Thyroid gland (tissue), 4 donors: Measurements from ENCODE around the gene C1orf122. TPM values are rescaled to one million over a fixed set of nuclear protein-coding genes. Genes with fewer than 3 reads are reported as not detected.

Experiments
- DNase-seq, 2 donors: peaks; one replicate each; pipeline ENCODE4 v3.0.0-alpha.2; 2019
- H3K27ac ChIP-seq, 3 donors: fragments of 200-600 bp; sonication (generic); 1 replicate in 2 of 3; 2 replicates in 1 of 3; pipeline ENCODE4 v1.5.1; 2016 to 2019; ENCODE audit warnings: mild to moderate bottlenecking in 1 of 3, moderate library complexity in 1 of 3
- H3K27me3 ChIP-seq: fragments of 200-600 bp; sonication (generic); one replicate; pipeline ENCODE4 v1.5.1; 2019
- H3K36me3 ChIP-seq, 2 donors: fragments of 200-600 bp; sonication (generic); one replicate each; pipeline ENCODE4 v1.5.1; 2016 to 2019
- H3K4me1 ChIP-seq, 2 donors: fragments of 200-600 bp; sonication (generic); one replicate each; pipeline ENCODE4 v1.5.1; 2017 to 2019
- H3K4me3 ChIP-seq, 3 donors: fragments of 200-600 bp; sonication (generic); replicated peaks in 1 of 3; 1 replicate in 2 of 3; 2 replicates in 1 of 3; pipeline ENCODE4 v1.5.1; 2016; ENCODE audit warnings: mild to moderate bottlenecking in 1 of 3
- H3K9me3 ChIP-seq: fragments of 200-600 bp; sonication (generic); one replicate; pipeline ENCODE4 v1.5.1; 2017
- POLR2A ChIP-seq, 2 donors: fragments of 450-650 bp; IDR thresholded peaks; one replicate each; pipeline ENCODE4 v1.6.1; 2017; ENCODE audit warnings: antibody characterized with exemption in 2 of 2, mild to moderate bottlenecking in 2 of 2, moderate library complexity in 1 of 2
- WGBS, 2 donors: methylation state at CpG; one replicate each; pipeline ENCODE4 v1.1.5; 2017; 5-methylcytosine and 5-hydroxymethylcytosine counted together
- intact Hi-C: fragments of 100-400 bp; cut with DNase I; formaldehyde crosslinking; loops from one replicate; pipeline ENCODE4 v1.15.1; 2023
- total RNA-seq, 4 donors: library from RNA; depleted of rRNA; stranded (reverse); fragments of >200 nt; gene quantifications; one replicate each; pipeline ENCODE4 v1.2.3, GENCODE V29; 2016
- TF ChIP-seq, protein P1 (sequence below), 6 experiments: fragments of 200-600 bp in 3 of 6; fragments of 450-650 bp in 3 of 6; sonication (generic) in 3 of 6; IDR thresholded peaks; one replicate each; pipeline ENCODE4 v1.5.1; 2016 to 2019; ENCODE audit warnings: antibody characterized with exemption in 6 of 6, mild to moderate bottlenecking in 2 of 6, inconsistent platforms in 1 of 6, moderate library complexity in 1 of 6

Gene C1orf122
- total RNA-seq, 4 donors from 2014 or later = 35.4 to 164 (median 69.9) TPM

DNA sequence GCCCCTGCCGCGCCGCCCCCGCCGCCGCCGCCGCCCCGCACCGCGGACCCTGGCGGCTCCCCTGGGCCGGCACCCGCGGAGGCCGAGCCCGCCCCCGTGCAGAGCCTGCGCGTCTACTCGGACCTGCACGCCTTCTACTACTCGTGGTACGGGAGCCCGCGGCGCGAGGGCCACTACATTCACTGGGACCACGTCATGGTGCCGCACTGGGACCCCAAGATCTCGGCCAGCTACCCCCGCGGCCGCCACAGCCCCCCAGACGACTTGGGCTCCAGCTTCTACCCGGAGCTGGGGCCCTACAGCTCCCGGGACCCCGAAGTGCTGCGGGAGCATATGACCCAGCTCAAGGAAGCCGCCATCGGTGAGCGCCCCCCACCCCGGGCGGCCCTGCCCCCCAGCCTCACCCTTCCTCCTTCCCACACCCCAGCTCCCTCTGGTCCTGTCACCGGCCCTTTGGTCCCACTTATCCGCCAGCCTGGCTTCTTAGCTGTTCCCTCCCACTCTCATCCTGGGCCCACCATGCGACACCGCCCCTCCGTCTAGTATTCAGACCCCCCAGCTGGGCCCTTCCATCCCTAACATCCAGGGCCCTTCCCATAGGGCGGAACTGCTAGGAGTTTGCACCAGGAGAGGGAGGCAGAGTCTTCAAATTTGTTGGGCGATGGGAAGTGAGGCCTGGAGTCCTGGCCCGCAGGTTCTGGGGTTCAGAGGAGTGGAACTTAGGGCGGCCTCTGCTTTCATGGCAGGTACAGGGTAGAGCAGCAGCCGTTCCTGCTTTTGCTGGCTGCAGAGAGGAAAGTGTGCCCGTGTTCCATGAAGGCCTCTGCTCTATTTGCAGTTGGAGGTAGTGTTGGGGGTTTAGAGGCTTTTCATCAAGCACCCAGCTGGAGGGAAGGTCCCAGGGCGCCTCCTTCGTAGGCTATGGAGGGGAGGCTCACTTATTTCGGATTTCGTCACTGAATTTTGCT is 12.9 kb upstream of the C1orf122 start:
- WGBS, 2 donors = 26 to 35% methylated on average over 16 to 18 of the region's 59 CpGs
- peaks cover 11 to 18% of the 10 kb centered on the region in 2 donors for H3K4me1 ChIP-seq
- no peaks in the 10 kb centered on the region for H3K27me3 ChIP-seq
- no peaks in the 10 kb centered on the region for H3K9me3 ChIP-seq
- no peak for TF ChIP-seq POLR2A (IDR thresholded peaks at IDR 0.05)
- TF ChIP-seq, protein P1, sequence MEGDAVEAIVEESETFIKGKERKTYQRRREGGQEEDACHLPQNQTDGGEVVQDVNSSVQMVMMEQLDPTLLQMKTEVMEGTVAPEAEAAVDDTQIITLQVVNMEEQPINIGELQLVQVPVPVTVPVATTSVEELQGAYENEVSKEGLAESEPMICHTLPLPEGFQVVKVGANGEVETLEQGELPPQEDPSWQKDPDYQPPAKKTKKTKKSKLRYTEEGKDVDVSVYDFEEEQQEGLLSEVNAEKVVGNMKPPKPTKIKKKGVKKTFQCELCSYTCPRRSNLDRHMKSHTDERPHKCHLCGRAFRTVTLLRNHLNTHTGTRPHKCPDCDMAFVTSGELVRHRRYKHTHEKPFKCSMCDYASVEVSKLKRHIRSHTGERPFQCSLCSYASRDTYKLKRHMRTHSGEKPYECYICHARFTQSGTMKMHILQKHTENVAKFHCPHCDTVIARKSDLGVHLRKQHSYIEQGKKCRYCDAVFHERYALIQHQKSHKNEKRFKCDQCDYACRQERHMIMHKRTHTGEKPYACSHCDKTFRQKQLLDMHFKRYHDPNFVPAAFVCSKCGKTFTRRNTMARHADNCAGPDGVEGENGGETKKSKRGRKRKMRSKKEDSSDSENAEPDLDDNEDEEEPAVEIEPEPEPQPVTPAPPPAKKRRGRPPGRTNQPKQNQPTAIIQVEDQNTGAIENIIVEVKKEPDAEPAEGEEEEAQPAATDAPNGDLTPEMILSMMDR (IDR thresholded peaks at IDR 0.05) = no peak
- intact Hi-C loops = no loop called here
- H3K36me3 ChIP-seq = no peaks in the 10 kb centered on the region
- DNase-seq = no peak
- H3K27ac ChIP-seq = no peak overlapping the region
- H3K4me3 ChIP-seq = peak overlapping the region in 1 of 3 donors; percentile 46

GRCh38 chr1:37795340-37796125 is 12.1 kb upstream of the C1orf122 start:
- Histone ChIP-seq H3K27ac (no peak overlapping the region), H3K4me3 (no peak overlapping the region), H3K36me3 (no peaks in the 10 kb centered on the region), H3K9me3 (no peaks in the 10 kb centered on the region), H3K4me1 (peaks cover 11 to 18% of the 10 kb centered on the region in 2 donors), H3K27me3 (no peaks in the 10 kb centered on the region)
- intact Hi-C loops = no loop called here
- peak; percentile 46 to 55 for DNase-seq
- WGBS, 2 donors = 25 to 31% methylated on average over 22 of the region's 22 CpGs
- TF ChIP-seq, protein P1 (IDR thresholded peaks at IDR 0.05) = no peak
- no peak for TF ChIP-seq POLR2A (IDR thresholded peaks at IDR 0.05)

DNA sequence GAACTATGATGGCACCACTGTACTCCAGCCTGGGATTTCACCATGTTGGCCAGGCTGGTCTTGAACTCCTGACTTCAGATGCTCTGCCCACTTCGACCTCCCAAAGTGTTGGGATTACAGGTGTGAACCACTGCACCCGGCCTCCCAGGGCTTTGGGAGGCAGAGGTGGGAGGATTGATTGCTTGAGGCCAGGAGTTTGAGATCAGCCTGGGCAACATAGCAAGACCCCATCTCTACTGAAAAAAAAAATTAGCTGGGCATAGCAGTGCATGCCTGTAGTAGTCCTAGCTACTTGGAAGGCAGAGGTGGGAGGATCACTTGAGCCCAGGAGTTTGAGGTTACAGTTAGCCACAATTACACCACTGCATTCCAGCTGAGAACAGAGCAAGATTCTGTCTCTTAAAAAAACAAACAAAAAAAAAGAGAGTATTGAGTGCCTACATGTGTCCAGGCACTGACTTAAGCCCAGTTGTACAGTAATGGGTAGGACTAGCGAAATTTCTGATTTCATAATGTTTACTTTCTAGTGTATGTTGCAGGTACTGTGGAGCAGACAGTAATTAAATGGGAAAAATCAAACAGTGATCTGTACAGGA is 9.7 kb upstream of the C1orf122 start:
- Histone ChIP-seq H3K9me3 (no peaks in the 10 kb centered on the region), H3K36me3 (peaks cover 7 to 11% of the 10 kb centered on the region in 2 donors), H3K4me3 (no peak overlapping the region), H3K27me3 (no peaks in the 10 kb centered on the region), H3K27ac (no peak overlapping the region), H3K4me1 (peaks cover 11 to 18% of the 10 kb centered on the region in 2 donors)
- no peak for DNase-seq
- intact Hi-C loops = no loop called here
- no peak for TF ChIP-seq POLR2A (IDR thresholded peaks at IDR 0.05)
- TF ChIP-seq, protein P1 (IDR thresholded peaks at IDR 0.05) = no peak
- 93% methylated on average over 3 of the region's 3 CpGs for WGBS, 2 donors

DNA sequence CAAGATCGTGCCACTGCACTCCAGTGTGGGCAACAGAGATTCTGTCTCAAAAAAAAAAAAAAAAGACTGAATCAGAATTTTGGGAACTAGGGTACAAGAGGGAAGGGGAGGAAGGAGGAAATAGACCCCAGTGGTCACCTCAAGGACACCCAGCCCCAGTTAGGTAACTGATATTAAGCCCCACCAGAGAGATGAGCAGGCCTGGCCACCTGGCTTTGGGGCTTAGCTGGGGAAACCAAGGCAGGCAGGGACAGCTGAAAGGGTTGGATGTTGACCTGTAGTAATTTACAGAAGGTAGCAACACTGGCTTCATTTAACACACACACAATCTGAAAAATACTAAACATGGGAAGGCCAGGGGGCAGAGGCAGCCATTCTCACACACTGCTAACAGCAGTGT is 5.2 kb upstream of the C1orf122 start:
- no peaks in the 10 kb centered on the region for H3K27me3 ChIP-seq
- 94 to 100% methylated on average over 1 of the region's 1 CpG for WGBS, 2 donors
- H3K36me3 ChIP-seq = peaks cover 39 to 45% of the 10 kb centered on the region in 2 donors
- no peak overlapping the region for H3K4me3 ChIP-seq
- H3K4me1 ChIP-seq = peaks cover 7 to 9% of the 10 kb centered on the region in 2 donors
- no peak overlapping the region for H3K27ac ChIP-seq
- H3K9me3 ChIP-seq = no peaks in the 10 kb centered on the region
- no peak for TF ChIP-seq POLR2A (IDR thresholded peaks at IDR 0.05)
- TF ChIP-seq, protein P1 (IDR thresholded peaks at IDR 0.05) = no peak
- DNase-seq = no peak
- intact Hi-C loops = loop anchor here (10.0 kb wide), 2 partner anchors 108 to 208 kb away; partner anchors contain the start of genes CDCA8 and GNL2
